ENCODE results near the gene METTL2A.
A peak's percentile ranks its signal among the peaks of the same experiment; 100 is the strongest.
"Not testable (repeated sequence)": the region's sequence is repeated elsewhere in the genome, so short reads cannot be mapped to it uniquely, and the experiment has no call there.

The METTL2A gene, protein sequence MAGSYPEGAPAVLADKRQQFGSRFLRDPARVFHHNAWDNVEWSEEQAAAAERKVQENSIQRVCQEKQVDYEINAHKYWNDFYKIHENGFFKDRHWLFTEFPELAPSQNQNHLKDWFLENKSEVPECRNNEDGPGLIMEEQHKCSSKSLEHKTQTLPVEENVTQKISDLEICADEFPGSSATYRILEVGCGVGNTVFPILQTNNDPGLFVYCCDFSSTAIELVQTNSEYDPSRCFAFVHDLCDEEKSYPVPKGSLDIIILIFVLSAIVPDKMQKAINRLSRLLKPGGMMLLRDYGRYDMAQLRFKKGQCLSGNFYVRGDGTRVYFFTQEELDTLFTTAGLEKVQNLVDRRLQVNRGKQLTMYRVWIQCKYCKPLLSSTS

DNA sequence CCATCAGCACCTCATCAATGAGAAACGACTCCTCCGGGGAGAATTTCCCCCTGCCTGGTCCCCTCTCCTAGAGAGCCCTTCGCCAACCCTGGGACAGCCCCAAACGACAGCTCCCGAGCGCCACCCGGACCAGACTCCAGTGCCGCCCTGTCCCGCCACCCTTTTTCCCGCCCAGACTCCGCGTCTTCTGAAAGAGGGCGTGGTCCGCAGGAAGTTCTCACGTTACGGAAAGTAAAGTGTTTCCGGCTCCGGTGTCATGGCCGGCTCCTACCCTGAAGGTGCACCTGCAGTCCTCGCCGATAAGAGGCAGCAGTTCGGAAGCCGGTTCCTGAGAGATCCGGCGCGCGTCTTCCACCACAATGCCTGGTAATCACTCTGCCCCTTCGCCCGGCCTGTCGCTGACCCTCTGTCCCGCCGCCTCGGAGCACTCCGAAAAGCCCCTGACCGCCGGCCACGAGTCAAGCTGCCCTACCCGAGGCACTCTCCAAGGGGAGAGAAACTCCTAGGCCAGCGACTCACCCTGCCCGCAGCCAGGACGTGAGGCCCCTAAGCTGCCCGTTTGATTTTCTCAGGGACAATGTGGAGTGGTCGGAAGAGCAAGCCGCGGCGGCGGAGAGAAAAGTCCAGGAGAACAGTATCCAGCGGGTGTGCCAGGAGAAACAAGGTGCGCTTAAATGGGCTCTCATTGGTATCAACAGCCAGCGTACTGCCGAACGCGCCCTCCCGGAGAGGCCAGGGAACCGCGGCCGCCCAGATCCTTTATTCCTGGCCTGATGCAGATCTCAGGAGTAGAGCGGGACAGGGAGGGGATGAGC is at the start of gene METTL2A:
METTL2A (plus strand) TSS at position 251 of the 815 bp plus-strand sequence; CDS start at position 257, 6 bp downstream.
- DNase-seq, result peak; percentile 83

DNA sequence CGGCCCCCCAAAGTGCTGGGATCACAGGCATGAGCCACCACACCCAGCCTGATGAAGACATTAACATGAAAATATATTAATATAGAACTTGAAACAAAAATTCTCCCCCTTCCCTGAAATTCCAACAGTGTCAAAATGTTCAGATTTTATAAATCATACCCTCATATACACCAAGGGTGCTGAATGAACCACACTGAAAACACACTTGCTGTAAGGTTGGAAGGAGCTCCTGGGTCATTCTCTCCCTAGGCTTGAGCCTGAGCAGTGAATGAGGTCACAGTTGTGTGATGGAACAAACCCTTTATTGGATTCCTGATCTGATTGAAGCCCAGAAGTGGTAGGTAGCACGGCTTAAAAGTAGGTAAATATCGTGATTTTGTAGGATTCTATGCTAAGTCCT is 43.4 kb upstream of the METTL2A start, which contains the start of gene EFCAB3:
EFCAB3 (plus strand) TSS at position 301 of the 400 bp plus-strand sequence. CDS start 2,427 bp downstream, outside the sequence.
- no peak for DNase-seq

DNA sequence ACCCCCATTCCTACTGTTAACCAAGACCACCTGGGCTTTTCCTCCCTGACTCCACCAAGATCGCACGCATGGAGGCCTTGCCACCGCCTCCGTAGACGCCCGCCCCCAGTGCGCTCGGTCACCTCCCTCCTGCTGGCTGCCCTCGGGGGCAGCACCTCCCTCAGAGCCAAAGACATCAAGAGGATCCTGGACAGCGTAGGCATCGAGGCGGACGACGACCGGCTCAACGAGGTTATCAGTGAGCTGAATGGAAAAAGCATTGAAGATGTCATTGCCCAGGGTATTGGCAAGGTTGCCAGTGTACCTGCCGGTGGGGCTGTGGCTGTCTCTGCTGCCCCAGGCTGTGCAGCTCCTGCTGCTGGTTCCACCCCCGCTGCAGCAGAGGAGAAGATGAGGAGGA is 42.1 kb upstream of the METTL2A start:
- DNase-seq, result no peak

DNA sequence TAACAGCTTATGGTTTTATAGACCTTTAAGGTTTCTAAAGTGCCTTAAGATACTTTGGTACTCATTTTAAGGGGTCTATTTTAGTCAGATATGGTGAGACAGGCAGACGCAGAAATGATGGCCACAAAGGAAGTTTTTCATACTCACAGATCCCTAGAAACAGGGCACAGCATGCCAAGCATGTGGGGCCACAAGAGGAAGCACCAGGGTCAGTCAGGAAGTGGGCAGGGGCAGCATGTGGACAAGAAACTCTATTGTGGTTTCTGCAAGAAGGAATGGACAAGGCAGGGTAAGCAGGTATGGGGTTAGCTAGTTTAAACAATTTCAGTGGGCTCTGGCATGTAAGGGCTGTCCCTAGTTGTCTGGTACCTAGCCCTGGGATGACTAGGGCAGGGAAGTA is 34.8 kb upstream of the METTL2A start:
- DNase-seq, result no peak

DNA sequence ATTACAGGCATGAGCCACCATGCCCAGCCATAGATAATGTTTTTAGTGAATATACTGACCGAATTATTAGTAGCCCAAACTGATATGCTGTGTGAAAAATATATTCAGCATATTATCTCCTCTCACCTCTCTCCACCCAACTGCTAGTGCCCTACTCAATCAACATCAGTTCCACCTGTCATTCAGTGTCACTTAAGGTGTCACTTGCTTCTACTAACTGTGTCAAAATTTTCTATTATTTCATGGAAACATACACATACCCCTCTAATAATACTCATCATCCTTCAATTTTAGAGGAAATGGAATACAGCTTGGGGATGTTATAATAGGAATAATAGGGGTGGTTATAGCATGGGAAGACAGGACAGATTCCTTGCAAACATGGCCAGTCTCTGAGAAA is 30.8 kb upstream of the METTL2A start:
- no peak for DNase-seq

DNA sequence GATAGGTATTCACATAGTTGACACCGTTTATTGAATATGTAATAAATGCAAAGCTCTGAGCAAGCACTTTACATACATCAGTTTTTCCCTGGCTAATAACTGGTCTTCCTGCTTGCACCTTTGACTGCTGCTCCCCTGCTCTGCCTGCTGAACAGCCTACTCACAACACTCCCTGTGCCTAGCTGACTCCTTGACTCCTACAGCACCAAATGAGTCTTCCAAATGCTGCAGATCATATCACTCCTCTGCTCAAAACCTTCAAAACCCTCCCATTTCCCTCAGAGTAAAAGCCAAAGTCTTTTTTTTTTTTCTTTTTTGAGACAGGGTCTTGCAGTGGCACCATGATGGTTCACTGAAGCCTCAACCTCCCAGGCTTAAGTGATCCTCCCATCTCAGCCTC is 24.8 kb upstream of the METTL2A start:
- DNase-seq, result no peak

DNA sequence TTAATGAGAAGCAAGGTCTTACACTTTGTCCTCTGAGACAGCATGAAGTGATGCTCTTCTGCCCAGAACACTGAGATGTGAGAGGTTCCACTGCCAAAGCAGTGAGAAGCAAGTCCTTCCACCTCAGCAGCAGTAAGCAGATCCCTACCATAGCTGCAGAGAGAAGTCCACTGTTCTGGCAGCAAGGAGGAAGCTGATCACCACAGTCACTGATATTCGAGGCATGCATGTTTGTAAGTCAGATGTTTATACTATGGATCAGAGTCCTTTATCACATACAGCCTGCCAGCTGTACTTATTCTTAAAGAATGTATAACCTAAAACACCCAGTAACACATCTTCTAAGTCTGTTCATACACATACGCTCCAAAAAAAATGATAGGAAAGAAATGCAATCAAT is 18.2 kb upstream of the METTL2A start:
- DNase-seq, result no peak

DNA sequence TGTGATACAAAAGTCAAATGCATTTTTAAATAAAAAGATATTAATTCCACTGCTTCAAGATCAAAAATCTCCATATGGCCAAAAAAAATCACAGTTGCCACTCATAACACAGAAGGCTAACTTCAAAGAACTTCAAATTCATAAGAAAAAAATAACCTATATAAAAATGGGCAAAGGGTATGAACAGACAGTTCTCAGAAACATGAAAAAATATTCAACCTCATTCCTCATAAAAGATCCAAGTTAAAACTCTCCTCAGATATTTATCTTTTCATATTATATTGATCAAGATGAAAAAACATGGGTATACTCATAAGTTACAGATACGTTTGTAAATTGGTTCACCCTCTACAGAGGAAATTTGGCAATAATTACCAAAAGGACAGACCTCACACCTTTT is 10.6 kb upstream of the METTL2A start:
- not testable (repeated sequence) for DNase-seq

DNA sequence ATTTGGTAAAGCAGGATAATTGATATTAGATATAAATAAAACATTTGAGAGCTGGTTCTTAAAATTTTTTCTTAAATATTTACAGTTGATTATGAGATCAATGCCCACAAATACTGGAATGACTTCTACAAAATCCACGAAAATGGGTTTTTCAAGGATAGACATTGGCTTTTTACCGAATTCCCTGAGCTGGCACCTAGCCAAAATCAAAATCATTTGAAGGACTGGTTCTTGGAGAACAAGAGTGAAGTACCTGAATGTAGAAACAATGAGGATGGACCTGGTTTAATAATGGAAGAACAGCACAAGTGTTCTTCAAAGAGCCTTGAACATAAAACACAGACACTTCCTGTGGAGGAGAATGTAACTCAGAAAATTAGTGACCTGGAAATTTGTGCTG is 2.5 kb downstream of the METTL2A start:
- DNase-seq, result not testable (repeated sequence)

DNA sequence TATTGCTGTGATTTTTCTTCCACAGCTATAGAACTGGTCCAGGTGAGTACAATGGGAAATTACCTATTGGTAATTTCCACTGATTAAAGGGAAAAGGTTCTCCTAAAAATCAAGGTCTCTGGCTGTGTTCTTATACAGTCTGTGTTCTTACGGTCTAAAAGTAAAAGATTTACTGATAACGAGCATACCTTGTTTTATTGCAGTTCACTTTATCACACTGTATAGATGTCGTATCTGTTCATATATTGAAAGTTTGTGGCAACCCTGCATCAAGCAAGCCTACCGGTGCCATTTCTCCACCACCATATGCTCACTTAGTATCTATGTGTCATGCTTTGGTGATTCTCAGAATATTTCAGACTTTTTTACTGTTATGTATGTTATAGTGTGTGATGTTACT is 11.6 kb downstream of the METTL2A start:
- not testable (repeated sequence) for DNase-seq

DNA sequence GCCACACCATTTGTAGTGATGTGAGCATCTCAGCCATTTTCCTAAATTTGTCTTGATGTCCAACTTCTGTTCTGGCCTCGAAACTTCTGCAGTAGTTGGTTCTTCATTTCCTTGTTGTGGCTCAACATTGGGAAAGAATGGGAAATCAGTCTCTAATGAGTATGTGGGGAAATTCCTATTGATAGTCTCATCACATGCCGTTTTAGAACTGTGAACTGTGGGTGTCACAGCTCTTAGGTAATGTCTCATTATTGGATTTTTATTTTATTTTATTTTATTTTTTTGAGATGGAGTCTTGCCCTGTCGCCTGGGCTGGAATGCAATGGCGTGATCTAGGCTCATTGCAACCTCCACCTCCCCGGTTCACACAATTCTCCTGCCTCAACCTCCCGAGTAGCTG is 17.5 kb downstream of the METTL2A start:
- DNase-seq, result not testable (repeated sequence)

DNA sequence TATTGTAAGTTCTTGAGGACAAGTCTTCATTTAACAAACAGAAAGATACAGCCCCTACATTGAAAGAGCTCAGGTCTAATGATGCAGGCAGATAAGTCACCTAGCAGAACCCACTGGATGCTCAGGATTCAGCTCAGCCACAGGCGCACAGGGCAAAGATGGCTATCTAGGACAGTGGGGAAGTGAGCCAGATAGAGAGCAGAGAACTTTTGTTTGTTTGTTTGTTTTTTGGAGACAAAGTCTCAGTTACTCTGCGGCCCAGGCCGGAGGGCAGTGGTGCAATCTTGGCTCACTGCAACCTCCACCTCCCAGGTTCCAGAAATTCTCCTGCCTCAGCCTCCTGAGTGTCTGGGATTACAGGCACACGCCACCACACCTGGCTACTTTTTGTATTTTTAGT is 20.4 kb downstream of the METTL2A start:
- DNase-seq, result no peak

DNA sequence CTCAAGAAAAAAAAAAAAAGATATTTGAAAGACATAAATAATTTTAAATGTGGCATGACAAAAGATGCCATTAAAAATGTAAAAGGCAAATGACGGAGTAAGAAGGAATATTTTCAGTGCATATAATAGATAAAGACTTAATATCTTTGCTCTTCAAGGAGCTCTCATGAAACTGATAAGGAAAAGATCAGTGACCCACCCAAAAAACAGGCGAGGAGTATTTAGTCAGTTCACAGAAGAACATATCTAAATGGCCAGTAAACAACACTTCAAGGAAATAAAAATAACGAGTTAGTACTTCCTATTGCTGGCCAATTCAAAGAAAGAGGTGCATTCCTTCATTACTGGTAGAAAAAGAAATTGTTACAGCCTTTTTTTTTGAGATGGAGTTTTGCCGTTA is 22.1 kb downstream of the METTL2A start:
- DNase-seq, result not testable (repeated sequence)

DNA sequence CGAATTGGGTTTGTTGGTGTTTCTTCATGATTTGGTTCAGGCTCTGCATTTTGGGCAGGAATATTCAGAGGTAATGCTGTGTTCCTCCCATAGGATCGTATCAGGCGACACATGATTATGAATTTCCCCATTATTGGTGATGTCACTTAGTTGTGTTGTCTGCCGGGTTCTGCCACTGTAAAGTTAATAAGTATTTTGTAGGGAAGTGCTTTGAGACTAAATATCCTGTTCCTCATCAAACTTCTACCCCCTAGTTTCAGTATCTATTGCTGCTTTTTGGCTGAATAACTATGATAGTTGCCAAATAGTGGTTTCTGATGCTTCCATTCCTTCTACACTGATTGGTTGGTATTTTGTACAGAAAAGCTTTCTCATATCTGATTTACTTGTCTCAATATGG is 28.5 kb downstream of the METTL2A start:
- not testable (repeated sequence) for DNase-seq

DNA sequence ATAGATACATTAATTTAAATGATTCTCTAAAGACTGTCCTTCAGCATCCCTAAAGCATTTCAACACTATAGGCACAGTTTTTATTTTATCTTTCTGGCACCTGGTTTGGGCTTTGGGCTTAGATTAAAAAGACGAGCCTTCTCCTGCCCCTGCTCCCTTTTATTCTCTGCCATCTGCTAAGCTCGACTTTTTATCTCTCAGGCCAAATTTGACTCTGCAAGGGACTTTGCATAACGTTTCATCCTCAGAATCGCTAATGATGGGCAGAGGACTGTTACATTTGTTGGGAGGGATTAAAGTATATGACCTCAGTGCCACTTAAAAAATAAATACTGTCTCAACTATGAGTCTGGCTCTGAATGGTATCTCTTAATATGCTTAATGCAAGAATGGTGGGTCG is 29.3 kb downstream of the METTL2A start:
- not testable (repeated sequence) for DNase-seq

DNA sequence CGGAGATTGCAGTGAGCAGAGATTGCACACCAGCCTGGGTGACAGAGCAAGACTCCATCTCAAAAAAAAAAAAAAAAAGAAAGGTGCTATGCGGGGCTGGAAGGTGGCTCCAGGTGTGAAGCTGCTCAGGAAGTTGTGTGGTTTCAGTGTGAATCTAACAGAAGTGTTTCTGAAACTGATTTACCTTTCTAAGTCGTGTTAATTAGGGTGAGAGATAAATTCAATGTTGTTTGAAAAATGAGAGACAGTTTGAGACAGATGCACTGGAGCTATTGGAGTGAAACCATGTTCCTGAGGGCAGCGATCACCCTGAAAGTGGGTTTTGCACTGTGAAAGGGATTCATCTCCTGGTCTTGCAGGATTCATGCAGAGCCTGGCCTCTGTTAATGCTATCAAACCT is 30.0 kb downstream of the METTL2A start:
- not testable (repeated sequence) for DNase-seq

DNA sequence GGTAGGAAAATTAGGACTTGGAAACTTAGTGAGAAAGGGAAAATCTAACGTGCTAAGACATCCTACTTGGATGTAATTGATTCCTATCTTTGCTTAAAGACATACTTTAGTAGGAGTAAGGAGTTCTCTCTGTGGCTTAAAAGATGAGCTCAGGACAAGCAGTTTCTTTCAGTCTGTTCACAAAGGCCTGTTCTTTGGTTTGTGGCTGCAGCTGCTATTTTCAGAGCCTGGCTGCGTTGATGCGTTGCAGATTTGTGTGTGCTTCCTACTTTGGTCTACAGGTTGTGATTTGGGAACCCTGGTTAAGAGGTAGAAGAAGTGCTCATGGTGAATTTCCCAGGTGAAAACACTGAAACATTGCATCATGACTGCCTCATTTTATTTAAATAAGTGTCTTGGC is 30.4 kb downstream of the METTL2A start:
- not testable (repeated sequence) for DNase-seq

DNA sequence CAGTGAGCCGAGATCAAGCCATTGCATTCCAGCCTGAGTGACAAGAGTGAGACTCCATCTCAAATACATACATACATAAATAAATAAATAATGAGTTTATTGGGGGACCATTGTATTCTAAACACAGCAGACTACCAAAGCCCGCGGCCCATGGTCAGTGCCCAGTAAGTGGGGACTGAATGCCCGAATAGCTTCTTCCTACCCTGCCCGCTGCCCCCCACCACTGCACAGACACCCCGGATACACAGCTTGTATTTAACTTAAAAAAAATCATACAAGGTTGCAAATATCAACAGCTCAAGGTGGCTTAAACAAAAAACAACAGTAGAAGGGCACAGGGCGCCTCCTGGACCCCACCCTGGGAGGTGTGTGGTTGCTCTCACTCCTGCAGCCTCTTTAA is 32.3 kb downstream of the METTL2A start:
- DNase-seq, result no peak

DNA sequence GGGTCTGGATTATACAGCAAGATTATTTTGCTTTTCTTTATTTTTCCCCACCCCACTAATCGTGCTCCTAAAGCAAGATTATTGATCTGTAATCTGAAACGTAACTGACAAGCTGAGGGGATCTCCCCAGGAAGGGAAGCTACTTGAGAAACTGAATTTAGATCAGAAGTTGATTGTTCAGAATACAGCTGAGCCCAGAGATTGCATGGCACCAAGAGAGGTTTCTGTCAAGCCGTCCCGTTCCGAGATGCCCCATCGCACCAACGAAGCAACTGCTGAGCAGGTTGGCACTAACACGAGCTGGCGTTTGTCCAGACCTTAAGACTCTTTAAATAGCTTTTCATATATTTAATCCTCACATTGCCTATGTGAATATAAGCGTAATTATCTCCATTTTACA is 34.8 kb downstream of the METTL2A start:
- not testable (repeated sequence) for DNase-seq

DNA sequence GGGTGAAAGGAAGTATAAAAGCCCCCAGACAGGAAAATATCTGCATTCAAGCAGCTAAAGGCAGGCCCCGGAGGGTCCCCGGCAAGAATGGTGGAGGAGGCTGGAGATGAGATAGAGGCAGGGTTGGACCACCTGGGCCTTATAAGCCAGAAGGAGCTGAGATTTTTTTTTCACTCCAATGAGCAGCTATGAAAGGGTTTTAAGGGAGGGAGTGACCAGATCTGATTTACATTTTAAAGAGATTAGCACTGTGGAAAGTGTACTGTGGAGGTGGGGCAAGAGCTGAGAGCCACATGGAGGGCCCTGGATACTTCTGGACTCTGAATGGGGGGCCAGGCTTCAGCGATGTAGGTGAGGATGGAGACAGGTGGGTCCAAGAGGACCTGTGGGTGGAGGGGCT is 40.7 kb downstream of the METTL2A start:
- not testable (repeated sequence) for DNase-seq

DNA sequence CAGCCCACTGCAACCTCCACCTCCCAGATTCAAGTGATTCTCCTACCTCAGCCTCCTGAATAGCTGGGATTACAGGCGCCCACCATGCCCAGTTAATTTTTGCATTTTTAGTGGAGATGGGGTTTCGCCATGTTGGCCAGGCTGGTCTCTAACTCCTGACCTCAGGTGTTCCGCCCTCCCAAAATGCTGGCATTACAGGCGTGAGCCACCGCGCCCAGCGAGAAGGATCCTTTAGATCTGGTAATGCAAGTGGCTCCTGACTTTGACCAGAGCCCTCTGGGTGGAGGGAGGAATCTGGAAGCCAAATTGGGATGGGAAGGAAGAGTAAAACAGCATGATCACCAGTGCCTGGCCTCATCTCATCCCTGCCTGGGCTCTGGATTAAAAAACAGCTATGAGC is 41.6 kb downstream of the METTL2A start:
- DNase-seq, result not testable (repeated sequence)

DNA sequence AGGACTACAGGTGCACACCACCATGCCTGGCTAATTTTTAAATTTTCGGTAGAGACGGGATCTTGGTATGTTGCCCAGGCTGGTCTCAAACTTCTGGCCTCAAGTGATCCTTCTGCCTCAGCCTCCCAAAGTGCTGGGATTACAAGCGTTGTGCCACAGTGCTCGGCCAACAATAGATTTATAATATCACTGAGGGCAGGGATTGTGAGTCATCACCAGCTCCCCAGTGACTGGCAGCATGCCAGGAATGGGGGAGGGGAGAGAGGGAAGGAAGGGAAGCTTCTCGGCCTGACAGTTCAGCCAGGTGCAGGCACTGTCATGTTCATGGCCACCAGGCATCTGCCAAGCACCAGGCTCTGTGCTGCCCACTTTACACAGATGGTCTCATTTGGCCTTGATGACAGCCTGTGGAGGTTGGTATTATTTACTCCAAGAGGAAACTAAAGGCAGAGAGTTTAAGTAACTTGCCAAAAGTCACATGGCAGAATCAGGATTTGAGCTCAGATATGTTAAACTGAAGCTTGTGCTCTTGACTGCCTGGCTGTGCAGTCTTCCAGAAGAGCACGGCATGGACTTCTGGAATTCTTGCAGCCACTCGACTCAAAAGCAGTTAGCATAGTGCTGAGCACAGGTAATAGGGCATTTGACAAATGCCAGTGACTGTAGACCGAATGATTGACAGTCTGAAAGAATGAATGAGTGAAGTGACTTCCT is 47.1 kb downstream of the METTL2A start:
- DNase-seq, result not testable (repeated sequence)

DNA sequence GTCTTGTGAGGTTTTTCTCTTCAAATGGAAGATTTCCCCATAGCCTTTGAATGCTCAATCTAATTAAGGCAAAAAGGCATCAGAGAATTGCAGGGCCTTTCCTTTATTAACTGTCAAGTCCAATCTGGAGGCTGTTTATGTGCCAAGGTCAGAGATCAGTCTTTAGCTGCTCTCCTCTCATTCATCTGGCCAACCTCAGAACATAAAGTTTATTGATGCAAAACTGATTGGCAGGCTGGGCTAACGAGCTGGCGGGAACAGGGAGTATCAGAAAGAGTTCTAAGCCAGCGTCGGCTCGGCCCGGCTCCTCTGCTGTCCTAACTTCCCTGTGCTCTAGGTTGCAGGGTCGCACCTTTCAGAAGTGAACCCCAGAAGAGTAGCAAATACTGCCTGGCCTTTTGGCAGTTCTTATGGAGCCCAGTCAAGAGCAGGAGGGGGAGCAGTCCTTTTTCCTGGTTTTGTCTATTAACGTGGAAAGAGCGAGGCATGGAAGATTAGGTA is 47.7 kb downstream of the METTL2A start:
- not testable (repeated sequence) for DNase-seq
